VCaP (cell line): ENCODE data around the gene MYB.

Experiments
- H3K27ac ChIP-seq: fragments of 450-650 bp; 2 replicates; pipeline ENCODE4 v1.5.1; 2017
- CTCF ChIP-seq: fragments of 450-650 bp; conservative IDR thresholded peaks from 2 replicates; pipeline ENCODE4 v1.5.1; 2017; ENCODE audit warnings: mild to moderate bottlenecking, moderate library complexity

MYB gene

GRCh38 chr6:135268263-135268662, 87.2 kb downstream of the MYB start:
- H3K27ac ChIP-seq = peak overlapping the region; percentile 80
- TF ChIP-seq CTCF = no peak

DNA sequence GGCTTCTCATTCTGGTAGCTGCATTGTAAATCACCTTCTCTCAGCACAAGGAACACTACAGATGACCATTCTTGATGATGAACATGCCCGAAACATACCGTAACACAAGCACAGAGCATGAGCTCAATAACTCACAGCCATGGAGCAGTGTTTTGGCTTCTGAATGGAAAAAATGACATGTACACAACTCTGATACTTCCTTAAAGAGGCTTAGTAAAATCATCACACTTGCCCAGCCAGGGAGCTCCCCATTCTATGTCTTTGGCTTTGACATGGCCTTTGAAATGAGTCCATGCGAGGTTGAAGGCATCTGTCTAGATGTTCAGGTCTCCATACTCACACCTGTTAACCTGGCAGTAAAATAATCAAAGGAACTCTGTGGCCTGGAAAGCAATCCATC, 87.6 kb downstream of the MYB start:
- TF ChIP-seq CTCF = no peak
- H3K27ac ChIP-seq = peak overlapping the region; percentile 80
